GM12878 (cell line): ENCODE measurements around the gene EHBP1L1. TPM values are rescaled to one million over a fixed set of nuclear protein-coding genes. Genes with fewer than 3 reads are reported as not detected.

Experiments used
- ATAC-seq: fragments of 200-7000 bp; cut with Tn5 transposase; 3 replicates; pipeline ENCODE4 v1.9.1; 2020; ENCODE audit warnings: mild to moderate bottlenecking, moderate library complexity
- BruUV-seq: library from RNA; stranded (reverse); fragments of 400-500 nt; replicated peaks from 2 replicates; lab custom pipeline; 2021; lab: Mats Ljungman, UMichigan
- CTCF ChIA-PET: fragments of 300-600 bp; sonication (Branson Sonifier 250); formaldehyde crosslinking; extraction: SDS; loops from one replicate; lab custom pipeline; 2021; ENCODE audit warnings: inconsistent platforms; lab: Yijun Ruan, JAX
- POLR2A ChIA-PET: fragments of 350-600 bp; formaldehyde crosslinking; extraction: SDS; loops from one replicate; lab custom pipeline; 2021; ENCODE audit warnings: inconsistent platforms; lab: Charles Lee
- RAD21 ChIA-PET: fragments of 300-600 bp; sonication (Branson Sonifier 250); formaldehyde crosslinking; loops from one replicate; lab custom pipeline; 2023; ENCODE audit warnings: antibody characterized with exemption; ENCODE audit not compliant: unreplicated experiment; lab: Charles Lee
- SMC1A ChIA-PET: fragments of 300-600 bp; sonication (Branson Sonifier 250); formaldehyde crosslinking; loops from one replicate; lab custom pipeline; 2023; ENCODE audit not compliant: unreplicated experiment, uncharacterized antibody; lab: Charles Lee
- DNase-seq: peaks from one replicate; pipeline ENCODE4 v3.0.0-alpha.2; 2011; ENCODE audit warnings: low read depth, low spot score
- FAIRE-seq: peaks from 3 replicates; lab custom pipeline; 2011; peaks lifted over from hg19 to GRCh38; lab: Jason Lieb, UNC
- H2AFZ ChIP-seq: 2 replicates; pipeline ENCODE4 v1.6.0; 2011; ENCODE audit warnings: low read depth, low read length, control low read depth; ENCODE audit not compliant: control insufficient read depth
- H3K27ac ChIP-seq: 2 replicates; pipeline ENCODE4 v1.5.1; 2011; ENCODE audit warnings: control low read depth; ENCODE audit not compliant: control insufficient read depth, insufficient read depth
- H3K27me3 ChIP-seq, 2 experiments: replicated peaks in 1 of 2; 2 replicates each; pipeline versions ENCODE4 v1.6.0 to v1.6.1; 2011; ENCODE audit warnings: low read length in 1 of 2; ENCODE audit not compliant: control insufficient read depth in 2 of 2, insufficient read depth in 2 of 2
- H3K36me3 ChIP-seq, 2 experiments: 2 replicates each; pipeline ENCODE4 v1.5.1; 2011; ENCODE audit warnings: low read length in 1 of 2; ENCODE audit not compliant: control insufficient read depth in 2 of 2, insufficient read depth in 2 of 2
- H3K4me1 ChIP-seq: 2 replicates; pipeline ENCODE4 v1.6.1; 2011; ENCODE audit warnings: mild to moderate bottlenecking, low read length, moderate library complexity, mixed read lengths; ENCODE audit not compliant: control insufficient read depth, insufficient read depth
- H3K4me2 ChIP-seq: 2 replicates; pipeline ENCODE4 v1.6.0; 2011; ENCODE audit warnings: control low read depth; ENCODE audit not compliant: control insufficient read depth, insufficient read depth
- H3K4me3 ChIP-seq: fragments of 200-600 bp; sonication (generic); 2 replicates; pipeline ENCODE4 v1.5.1; 2016
- H3K79me2 ChIP-seq: 2 replicates; pipeline ENCODE4 v1.6.0; 2011; ENCODE audit warnings: low read length; ENCODE audit not compliant: control insufficient read depth, insufficient read depth
- H3K9ac ChIP-seq: 2 replicates; pipeline ENCODE4 v1.8.0; 2011; ENCODE audit warnings: low read length, control low read depth, mixed read lengths; ENCODE audit not compliant: control insufficient read depth, insufficient read depth
- H3K9me3 ChIP-seq: replicated peaks from 3 replicates; pipeline ENCODE4 v1.5.1; 2011; ENCODE audit warnings: mild to moderate bottlenecking, low read length; ENCODE audit not compliant: control insufficient read depth, insufficient read depth
- H4K20me1 ChIP-seq: 2 replicates; pipeline ENCODE4 v1.6.0; 2011; ENCODE audit not compliant: control insufficient read depth, insufficient read depth
- ATF7 ChIP-seq: fragments of 450-650 bp; IDR thresholded peaks from 2 replicates; pipeline ENCODE4 v1.6.1; 2016; ENCODE audit warnings: low read depth, mild to moderate bottlenecking
- BHLHE40 ChIP-seq, 2 experiments: fragments of 450-650 bp in 1 of 2; IDR thresholded peaks; 2 replicates each; pipeline ENCODE4 v1.6.1; 2011 to 2017; ENCODE audit warnings: low read depth in 2 of 2, borderline replicate concordance in 1 of 2, improper control_type of control experiment in 1 of 2, low read length in 1 of 2, mild to moderate bottlenecking in 1 of 2
- DPF2 ChIP-seq: fragments of 450-650 bp; IDR thresholded peaks from 2 replicates; pipeline ENCODE4 v1.6.1; 2017; ENCODE audit warnings: mild to moderate bottlenecking
- EP300 ChIP-seq, 2 experiments: fragments of 150-350 bp in 1 of 2; IDR thresholded peaks; 2 replicates each; pipeline ENCODE4 v1.6.1; 2011 to 2012; ENCODE audit warnings: low read depth in 2 of 2, low read length in 2 of 2, borderline replicate concordance in 1 of 2, improper control_type of control experiment in 1 of 2, inconsistent platforms in 1 of 2; ENCODE audit not compliant: control insufficient read depth in 1 of 2
- ESRRA ChIP-seq: IDR thresholded peaks from 2 replicates; pipeline ENCODE4 v1.6.1; 2012; ENCODE audit warnings: mild to moderate bottlenecking, low read length, improper control_type of control experiment
- MEF2A ChIP-seq: IDR thresholded peaks from 2 replicates; pipeline ENCODE4 v1.6.1; 2011; ENCODE audit warnings: low read depth, mild to moderate bottlenecking, low read length, moderate library complexity; ENCODE audit not compliant: insufficient read depth
- PML ChIP-seq: IDR thresholded peaks from 2 replicates; pipeline ENCODE4 v1.6.1; 2012; ENCODE audit warnings: low read length, inconsistent platforms
- POLR2A ChIP-seq: IDR thresholded peaks from 2 replicates; pipeline ENCODE4 v1.6.1; 2011; ENCODE audit warnings: low read depth, mild to moderate bottlenecking, low read length
- RB1 ChIP-seq: fragments of 450-650 bp; formaldehyde crosslinking; IDR thresholded peaks from 2 replicates; pipeline ENCODE4 v1.6.1; 2017; ENCODE audit warnings: mild to moderate bottlenecking, borderline replicate concordance
- SMAD1 ChIP-seq: fragments of 450-650 bp; IDR thresholded peaks from 2 replicates; pipeline ENCODE4 v1.6.1; 2018; ENCODE audit warnings: mild to moderate bottlenecking, low read depth; ENCODE audit not compliant: partially characterized antibody
- SMARCA5 ChIP-seq: fragments of 450-650 bp; IDR thresholded peaks from 2 replicates; pipeline ENCODE4 v1.6.1; 2017; ENCODE audit warnings: mild to moderate bottlenecking
- SUPT20H ChIP-seq: IDR thresholded peaks from 2 replicates; pipeline ENCODE4 v1.6.1; 2011; ENCODE audit warnings: low read depth, mild to moderate bottlenecking, low read length, moderate library complexity, borderline replicate concordance; ENCODE audit not compliant: control insufficient read depth
- TAF1 ChIP-seq: IDR thresholded peaks from 2 replicates; pipeline ENCODE4 v1.6.1; 2011; ENCODE audit warnings: mild to moderate bottlenecking, low read depth, low read length, borderline replicate concordance
- TBL1XR1 ChIP-seq: IDR thresholded peaks from 2 replicates; pipeline ENCODE4 v1.6.1; 2012; ENCODE audit warnings: low read depth, low read length, improper control_type of control experiment
- TCF3 ChIP-seq: IDR thresholded peaks from 2 replicates; pipeline ENCODE4 v1.6.1; 2012; ENCODE audit warnings: low read depth, mild to moderate bottlenecking, low read length, borderline replicate concordance; ENCODE audit not compliant: insufficient read depth
- YY1 ChIP-seq: IDR thresholded peaks from 2 replicates; pipeline ENCODE4 v1.6.1; 2011; ENCODE audit warnings: low read depth, mild to moderate bottlenecking, low read length
- WGBS: methylation state at CpG from one replicate; pipeline ENCODE4 v1.1.6; 2016; ENCODE audit warnings: low lambda C conversion rate; ENCODE audit not compliant: insufficient replicate concordance, insufficient coverage; ENCODE audit errors: missing lambda C conversion rate; 5-methylcytosine and 5-hydroxymethylcytosine counted together
- in situ Hi-C: fragments of 300-500 bp; cut with MboI; formaldehyde crosslinking; loops from 9 replicates; pipeline ENCODE4 v1.14.3; 2018; ENCODE audit warnings: mixed read lengths
- intact Hi-C: fragments of 100-400 bp; cut with micrococcal nuclease; formaldehyde crosslinking; loops from one replicate; pipeline ENCODE4 v1.14.2; 2022; ENCODE audit not compliant: unreplicated experiment
- polyA plus RNA-seq, 11 experiments: library from polyadenylated mRNA; depleted of rRNA in 4 of 11; unstranded in 6 of 11; stranded (reverse) in 5 of 11; fragments of >200 nt; fragmentation: Nextera tagmentation in 4 of 11; fragmentation: Illumina TruSeq in 1 of 11; extraction: Ambion mirVana in 4 of 11; extraction: Trizol in 1 of 11; gene quantifications; 1 replicate in 1 of 11; 2 replicates in 10 of 11; pipeline versions ENCODE4 v1.2.1 to v1.2.3, GENCODE V29; 2011 to 2016; ENCODE audit warnings: inconsistent platforms in 2 of 11, missing spikeins in 2 of 11, low read depth in 1 of 11
- total RNA-seq, 4 experiments: library from RNA; depleted of rRNA in 3 of 4; stranded (reverse); fragments of >200 nt in 3 of 4; fragmentation: Illumina TruSeq in 1 of 4; extraction: Trizol in 1 of 4; gene quantifications; 2 replicates each; pipeline versions ENCODE4 v1.2.1 to v1.2.3, GENCODE V29; 2013 to 2021
- TF ChIP-seq, protein P1 (sequence below): fragments of 450-650 bp; conservative IDR thresholded peaks from 2 replicates; pipeline ENCODE4 v1.6.1; 2017; ENCODE audit warnings: mild to moderate bottlenecking, moderate library complexity
- TF ChIP-seq, protein P2 (sequence below): fragments of 450-650 bp; IDR thresholded peaks from 2 replicates; pipeline ENCODE4 v1.6.1; 2017; ENCODE audit warnings: borderline replicate concordance
- TF ChIP-seq, protein P3 (sequence below): IDR thresholded peaks from 2 replicates; pipeline ENCODE4 v1.6.1; 2011; ENCODE audit warnings: low read depth, low read length, improper control_type of control experiment, borderline replicate concordance

EHBP1L1 gene
- total and polyA plus RNA-seq, 10 of the 15 experiments (the other 5 are each of a cell fraction or from before 2014, with no cell fraction given), result 0.06 to 99.4 (median 32.7) TPM

DNA sequence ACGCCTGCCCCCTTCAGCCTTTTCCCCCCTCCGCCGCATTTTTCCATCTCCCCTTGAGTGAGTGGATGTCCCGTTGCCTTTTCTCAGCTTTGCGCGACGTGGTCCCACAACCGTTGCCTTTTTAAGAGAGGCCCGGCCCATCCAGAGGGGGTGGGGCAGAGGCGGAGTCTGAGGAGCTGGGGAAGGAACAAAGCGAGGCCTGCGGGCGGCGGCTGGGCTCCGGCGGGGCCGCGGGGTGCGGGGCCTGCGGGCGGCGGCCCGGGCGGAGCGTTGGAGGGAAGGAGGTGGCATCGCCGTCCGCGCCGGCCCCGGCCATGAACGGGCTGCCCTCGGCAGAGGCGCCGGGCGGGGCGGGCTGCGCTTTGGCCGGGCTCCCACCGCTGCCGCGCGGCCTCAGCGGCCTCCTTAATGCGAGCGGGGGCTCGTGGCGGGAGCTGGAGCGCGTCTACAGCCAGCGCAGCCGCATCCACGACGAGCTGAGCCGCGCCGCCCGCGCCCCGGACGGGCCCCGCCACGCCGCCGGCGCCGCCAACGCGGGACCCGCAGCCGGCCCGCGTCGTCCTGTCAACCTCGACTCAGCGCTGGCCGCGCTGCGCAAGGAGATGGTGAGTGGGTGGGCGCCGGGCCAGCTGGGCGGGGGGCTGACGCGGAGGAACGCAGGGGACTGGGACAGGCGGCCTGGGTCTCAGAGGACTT lies 3.3 kb upstream of the EHBP1L1 start, which contains the start of gene FAM89B:
FAM89B (plus strand) TSS at position 183 of the 696 bp plus-strand sequence; CDS start at position 315, 132 bp downstream.
- BruUV-seq, result no TSS peak
- WGBS, result 2% methylated on average over 48 of the region's 86 CpGs
- H2AFZ ChIP-seq, result no peak within 1 kb of the TSS
- H3K27me3 ChIP-seq, result no peaks in the 10 kb centered on the region
- peak; percentile 11 for ATAC-seq
- no peaks in the 10 kb centered on the region for H4K20me1 ChIP-seq
- H3K4me3 ChIP-seq, result peak within 1 kb of the TSS; percentile 79
- CTCF ChIA-PET, result interaction anchor here (0.6 to 5.5 kb wide), 13 partner anchors 11 to 288 kb away, joined by 3 to 89 read pairs (median 5); partner anchors contain the start of genes MUS81, PCNX3 and SIPA1
- FAIRE-seq, result no peak
- RAD21 ChIA-PET, result interaction anchor here (0.5 to 6.1 kb wide), 16 partner anchors 16 to 748 kb away, joined by 3 to 58 read pairs (median 6); partner anchors contain the start of genes MAP3K11 and PCNX3
- intact Hi-C loops (loop anchor here (5.0 kb wide), 1 partner anchor 155 kb away; no protein-coding TSS in a partner anchor), in situ Hi-C loops (no loop called here)
- no peaks in the 10 kb centered on the region for H3K9me3 ChIP-seq
- SMC1A ChIA-PET, result interaction anchor here (0.6 to 4.8 kb wide), 12 partner anchors 14 to 217 kb away, joined by 3 to 48 read pairs (median 4); partner anchors contain the start of genes KCNK7 and PCNX3
- no peaks in the 10 kb centered on the region; a peak in 1 of 4 replicates for H3K36me3 ChIP-seq
- H3K4me2 ChIP-seq, result peak within 1 kb of the TSS; percentile 94
- peak within 1 kb of the TSS; percentile 35 for H3K27ac ChIP-seq
- H3K79me2 ChIP-seq, result peaks cover 72% of the 10 kb centered on the region
- H3K4me1 ChIP-seq, result peaks cover 28% of the 10 kb centered on the region
- DNase-seq, result no peak
- H3K9ac ChIP-seq, result peak within 1 kb of the TSS; percentile 56
- POLR2A ChIA-PET, result interaction anchor here (0.8 to 4.7 kb wide), 8 partner anchors 16 to 85 kb away, joined by 3 to 66 read pairs (median 9); partner anchors contain the start of gene PCNX3
- peak in 1 of 2 experiments; percentile 53; a peak in 2 of 4 replicates for TF ChIP-seq BHLHE40 (IDR thresholded peaks at IDR 0.05; ENCODE audit: borderline replicate concordance in 1 of 2, low read depth in 2 of 2, low read length in 1 of 2)
- TF ChIP-seq, protein P1, sequence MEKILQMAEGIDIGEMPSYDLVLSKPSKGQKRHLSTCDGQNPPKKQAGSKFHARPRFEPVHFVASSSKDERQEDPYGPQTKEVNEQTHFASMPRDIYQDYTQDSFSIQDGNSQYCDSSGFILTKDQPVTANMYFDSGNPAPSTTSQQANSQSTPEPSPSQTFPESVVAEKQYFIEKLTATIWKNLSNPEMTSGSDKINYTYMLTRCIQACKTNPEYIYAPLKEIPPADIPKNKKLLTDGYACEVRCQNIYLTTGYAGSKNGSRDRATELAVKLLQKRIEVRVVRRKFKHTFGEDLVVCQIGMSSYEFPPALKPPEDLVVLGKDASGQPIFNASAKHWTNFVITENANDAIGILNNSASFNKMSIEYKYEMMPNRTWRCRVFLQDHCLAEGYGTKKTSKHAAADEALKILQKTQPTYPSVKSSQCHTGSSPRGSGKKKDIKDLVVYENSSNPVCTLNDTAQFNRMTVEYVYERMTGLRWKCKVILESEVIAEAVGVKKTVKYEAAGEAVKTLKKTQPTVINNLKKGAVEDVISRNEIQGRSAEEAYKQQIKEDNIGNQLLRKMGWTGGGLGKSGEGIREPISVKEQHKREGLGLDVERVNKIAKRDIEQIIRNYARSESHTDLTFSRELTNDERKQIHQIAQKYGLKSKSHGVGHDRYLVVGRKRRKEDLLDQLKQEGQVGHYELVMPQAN, result peak; percentile 77
- TF ChIP-seq SMAD1, result no peak
- TF ChIP-seq EP300 (IDR thresholded peaks at IDR 0.05; ENCODE audit: borderline replicate concordance in 1 of 2, control insufficient read depth in 1 of 2, low read depth in 2 of 2, low read length in 2 of 2), result no peak
- TF ChIP-seq YY1, result 0 out of 2 replicates have a peak, but pooled peaks have one; percentile 16
- TF ChIP-seq TBL1XR1, result no peak
- TF ChIP-seq SUPT20H, result no peak
- TF ChIP-seq, protein P2, sequence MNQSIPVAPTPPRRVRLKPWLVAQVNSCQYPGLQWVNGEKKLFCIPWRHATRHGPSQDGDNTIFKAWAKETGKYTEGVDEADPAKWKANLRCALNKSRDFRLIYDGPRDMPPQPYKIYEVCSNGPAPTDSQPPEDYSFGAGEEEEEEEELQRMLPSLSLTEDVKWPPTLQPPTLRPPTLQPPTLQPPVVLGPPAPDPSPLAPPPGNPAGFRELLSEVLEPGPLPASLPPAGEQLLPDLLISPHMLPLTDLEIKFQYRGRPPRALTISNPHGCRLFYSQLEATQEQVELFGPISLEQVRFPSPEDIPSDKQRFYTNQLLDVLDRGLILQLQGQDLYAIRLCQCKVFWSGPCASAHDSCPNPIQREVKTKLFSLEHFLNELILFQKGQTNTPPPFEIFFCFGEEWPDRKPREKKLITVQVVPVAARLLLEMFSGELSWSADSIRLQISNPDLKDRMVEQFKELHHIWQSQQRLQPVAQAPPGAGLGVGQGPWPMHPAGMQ, result no peak
- no peak for TF ChIP-seq ESRRA
- no peak for TF ChIP-seq SMARCA5
- TF ChIP-seq RB1, result peak; percentile 53; the same call in 1 of the 2 replicates
- peak; percentile 63 for TF ChIP-seq POLR2A
- TF ChIP-seq TAF1, result peak; percentile 23; the same call in 1 of the 2 replicates
- TF ChIP-seq DPF2, result peak; percentile 72
- TF ChIP-seq TCF3, result 0 out of 2 replicates have a peak, but pooled peaks have one; percentile 21
- TF ChIP-seq MEF2A, result 0 out of 2 replicates have a peak, but pooled peaks have one; percentile 12
- no peak for TF ChIP-seq PML
- TF ChIP-seq, protein P3, sequence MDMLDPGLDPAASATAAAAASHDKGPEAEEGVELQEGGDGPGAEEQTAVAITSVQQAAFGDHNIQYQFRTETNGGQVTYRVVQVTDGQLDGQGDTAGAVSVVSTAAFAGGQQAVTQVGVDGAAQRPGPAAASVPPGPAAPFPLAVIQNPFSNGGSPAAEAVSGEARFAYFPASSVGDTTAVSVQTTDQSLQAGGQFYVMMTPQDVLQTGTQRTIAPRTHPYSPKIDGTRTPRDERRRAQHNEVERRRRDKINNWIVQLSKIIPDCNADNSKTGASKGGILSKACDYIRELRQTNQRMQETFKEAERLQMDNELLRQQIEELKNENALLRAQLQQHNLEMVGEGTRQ, result no peak
- TF ChIP-seq ATF7, result 0 out of 2 replicates have a peak, but pooled peaks have one; percentile 10
